ENCODE data around the gene ROR2.

DNA sequence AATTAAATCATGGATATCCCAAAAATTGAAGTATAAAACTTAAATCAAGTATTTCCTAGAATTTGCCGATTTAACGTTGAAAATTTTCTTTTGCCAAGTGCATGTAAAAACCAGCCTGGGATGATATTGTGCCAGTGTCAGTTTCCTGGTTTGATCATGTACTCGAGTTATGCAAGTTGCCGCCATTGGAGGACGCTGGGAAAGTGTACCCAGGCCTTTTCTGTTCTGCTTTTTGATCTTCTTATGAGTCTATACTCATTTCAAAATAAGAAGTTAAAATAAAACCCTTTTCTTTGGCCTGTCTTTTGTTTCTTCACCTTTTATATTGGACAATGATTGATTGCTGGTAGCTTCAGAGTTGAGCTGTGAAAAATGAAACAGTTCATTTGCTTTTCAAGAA, 433.3 kb downstream of the ROR2 start:
- TF ChIP-seq POLR2A (IDR thresholded peaks at IDR 0.05; ENCODE audit: low read depth, low read length) (no peak), TAF1 (IDR thresholded peaks at IDR 0.05; ENCODE audit: borderline replicate concordance, low read depth, low read length) (no peak), POLR2AphosphoS5 (IDR thresholded peaks at IDR 0.05; ENCODE audit: low read depth, low read length) (no peak)

Measured in GM12892 (cell line).